ENCODE measurements around the gene ERI3.

DNA sequence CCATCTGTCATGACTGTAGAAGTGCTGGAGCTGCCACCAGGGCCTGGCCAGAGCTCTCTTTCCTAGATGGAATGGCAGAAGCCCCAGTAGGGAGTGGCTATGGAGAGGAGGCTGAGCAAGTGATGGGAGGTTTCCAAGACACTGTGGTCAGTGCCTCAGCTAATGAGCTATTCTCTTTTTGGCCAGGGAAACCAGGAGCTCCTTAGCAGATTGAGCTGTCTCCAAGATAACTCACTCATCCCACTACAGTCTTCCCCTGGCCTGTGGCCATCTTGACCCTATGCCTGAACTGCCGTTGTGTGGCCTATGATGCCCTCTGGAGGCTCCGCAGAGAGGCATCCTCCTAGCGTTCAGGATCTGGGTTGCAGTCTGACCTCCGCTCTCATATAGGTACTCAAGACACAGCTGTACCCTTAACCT lies 60.5 kb downstream of the ERI3 start:
- TF ChIP-seq MYNN (CRISPR knock-in tag; IDR thresholded peaks at IDR 0.05; ENCODE audit: low read depth), result no peak
- TF ChIP-seq, protein P1, sequence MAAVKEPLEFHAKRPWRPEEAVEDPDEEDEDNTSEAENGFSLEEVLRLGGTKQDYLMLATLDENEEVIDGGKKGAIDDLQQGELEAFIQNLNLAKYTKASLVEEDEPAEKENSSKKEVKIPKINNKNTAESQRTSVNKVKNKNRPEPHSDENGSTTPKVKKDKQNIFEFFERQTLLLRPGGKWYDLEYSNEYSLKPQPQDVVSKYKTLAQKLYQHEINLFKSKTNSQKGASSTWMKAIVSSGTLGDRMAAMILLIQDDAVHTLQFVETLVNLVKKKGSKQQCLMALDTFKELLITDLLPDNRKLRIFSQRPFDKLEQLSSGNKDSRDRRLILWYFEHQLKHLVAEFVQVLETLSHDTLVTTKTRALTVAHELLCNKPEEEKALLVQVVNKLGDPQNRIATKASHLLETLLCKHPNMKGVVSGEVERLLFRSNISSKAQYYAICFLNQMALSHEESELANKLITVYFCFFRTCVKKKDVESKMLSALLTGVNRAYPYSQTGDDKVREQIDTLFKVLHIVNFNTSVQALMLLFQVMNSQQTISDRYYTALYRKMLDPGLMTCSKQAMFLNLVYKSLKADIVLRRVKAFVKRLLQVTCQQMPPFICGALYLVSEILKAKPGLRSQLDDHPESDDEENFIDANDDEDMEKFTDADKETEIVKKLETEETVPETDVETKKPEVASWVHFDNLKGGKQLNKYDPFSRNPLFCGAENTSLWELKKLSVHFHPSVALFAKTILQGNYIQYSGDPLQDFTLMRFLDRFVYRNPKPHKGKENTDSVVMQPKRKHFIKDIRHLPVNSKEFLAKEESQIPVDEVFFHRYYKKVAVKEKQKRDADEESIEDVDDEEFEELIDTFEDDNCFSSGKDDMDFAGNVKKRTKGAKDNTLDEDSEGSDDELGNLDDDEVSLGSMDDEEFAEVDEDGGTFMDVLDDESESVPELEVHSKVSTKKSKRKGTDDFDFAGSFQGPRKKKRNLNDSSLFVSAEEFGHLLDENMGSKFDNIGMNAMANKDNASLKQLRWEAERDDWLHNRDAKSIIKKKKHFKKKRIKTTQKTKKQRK (IDR thresholded peaks at IDR 0.05; ENCODE audit: low read length), result no peak
- no peak for TF ChIP-seq ZNF557 (CRISPR knock-in tag; IDR thresholded peaks at IDR 0.05)
- TF ChIP-seq, protein P2, sequence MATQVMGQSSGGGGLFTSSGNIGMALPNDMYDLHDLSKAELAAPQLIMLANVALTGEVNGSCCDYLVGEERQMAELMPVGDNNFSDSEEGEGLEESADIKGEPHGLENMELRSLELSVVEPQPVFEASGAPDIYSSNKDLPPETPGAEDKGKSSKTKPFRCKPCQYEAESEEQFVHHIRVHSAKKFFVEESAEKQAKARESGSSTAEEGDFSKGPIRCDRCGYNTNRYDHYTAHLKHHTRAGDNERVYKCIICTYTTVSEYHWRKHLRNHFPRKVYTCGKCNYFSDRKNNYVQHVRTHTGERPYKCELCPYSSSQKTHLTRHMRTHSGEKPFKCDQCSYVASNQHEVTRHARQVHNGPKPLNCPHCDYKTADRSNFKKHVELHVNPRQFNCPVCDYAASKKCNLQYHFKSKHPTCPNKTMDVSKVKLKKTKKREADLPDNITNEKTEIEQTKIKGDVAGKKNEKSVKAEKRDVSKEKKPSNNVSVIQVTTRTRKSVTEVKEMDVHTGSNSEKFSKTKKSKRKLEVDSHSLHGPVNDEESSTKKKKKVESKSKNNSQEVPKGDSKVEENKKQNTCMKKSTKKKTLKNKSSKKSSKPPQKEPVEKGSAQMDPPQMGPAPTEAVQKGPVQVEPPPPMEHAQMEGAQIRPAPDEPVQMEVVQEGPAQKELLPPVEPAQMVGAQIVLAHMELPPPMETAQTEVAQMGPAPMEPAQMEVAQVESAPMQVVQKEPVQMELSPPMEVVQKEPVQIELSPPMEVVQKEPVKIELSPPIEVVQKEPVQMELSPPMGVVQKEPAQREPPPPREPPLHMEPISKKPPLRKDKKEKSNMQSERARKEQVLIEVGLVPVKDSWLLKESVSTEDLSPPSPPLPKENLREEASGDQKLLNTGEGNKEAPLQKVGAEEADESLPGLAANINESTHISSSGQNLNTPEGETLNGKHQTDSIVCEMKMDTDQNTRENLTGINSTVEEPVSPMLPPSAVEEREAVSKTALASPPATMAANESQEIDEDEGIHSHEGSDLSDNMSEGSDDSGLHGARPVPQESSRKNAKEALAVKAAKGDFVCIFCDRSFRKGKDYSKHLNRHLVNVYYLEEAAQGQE (IDR thresholded peaks at IDR 0.05; ENCODE audit: borderline replicate concordance in 1 of 2, low read depth in 1 of 2, low read length in 2 of 2), result no peak
- no peak for TF ChIP-seq CEBPG (CRISPR knock-in tag; IDR thresholded peaks at IDR 0.05)
- TF ChIP-seq, protein P3, sequence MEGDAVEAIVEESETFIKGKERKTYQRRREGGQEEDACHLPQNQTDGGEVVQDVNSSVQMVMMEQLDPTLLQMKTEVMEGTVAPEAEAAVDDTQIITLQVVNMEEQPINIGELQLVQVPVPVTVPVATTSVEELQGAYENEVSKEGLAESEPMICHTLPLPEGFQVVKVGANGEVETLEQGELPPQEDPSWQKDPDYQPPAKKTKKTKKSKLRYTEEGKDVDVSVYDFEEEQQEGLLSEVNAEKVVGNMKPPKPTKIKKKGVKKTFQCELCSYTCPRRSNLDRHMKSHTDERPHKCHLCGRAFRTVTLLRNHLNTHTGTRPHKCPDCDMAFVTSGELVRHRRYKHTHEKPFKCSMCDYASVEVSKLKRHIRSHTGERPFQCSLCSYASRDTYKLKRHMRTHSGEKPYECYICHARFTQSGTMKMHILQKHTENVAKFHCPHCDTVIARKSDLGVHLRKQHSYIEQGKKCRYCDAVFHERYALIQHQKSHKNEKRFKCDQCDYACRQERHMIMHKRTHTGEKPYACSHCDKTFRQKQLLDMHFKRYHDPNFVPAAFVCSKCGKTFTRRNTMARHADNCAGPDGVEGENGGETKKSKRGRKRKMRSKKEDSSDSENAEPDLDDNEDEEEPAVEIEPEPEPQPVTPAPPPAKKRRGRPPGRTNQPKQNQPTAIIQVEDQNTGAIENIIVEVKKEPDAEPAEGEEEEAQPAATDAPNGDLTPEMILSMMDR (CRISPR knock-in tag; IDR thresholded peaks at IDR 0.05), result peak; percentile 72
- no peak for TF ChIP-seq CBX2 (IDR thresholded peaks at IDR 0.05; ENCODE audit: low read depth, low read length)
- TF ChIP-seq CBX2 (CRISPR knock-in tag; IDR thresholded peaks at IDR 0.05; ENCODE audit: low read depth), result no peak
- TF ChIP-seq NR2C2 (CRISPR knock-in tag; IDR thresholded peaks at IDR 0.05; ENCODE audit: borderline replicate concordance), result no peak
- no peak for TF ChIP-seq SOX5 (CRISPR knock-in tag; IDR thresholded peaks at IDR 0.05; ENCODE audit: borderline replicate concordance)
- TF ChIP-seq TAF1 (CRISPR knock-in tag; IDR thresholded peaks at IDR 0.05), result no peak
- TF ChIP-seq ZNF772 (CRISPR knock-in tag; IDR thresholded peaks at IDR 0.05), result no peak
